Measurements from ENCODE around the gene NFASC. TPM values are rescaled to one million over a fixed set of nuclear protein-coding genes. Genes with fewer than 3 reads are reported as not detected.

The NFASC gene
- total RNA-seq, 1 donor from 2014 or later, result 1.6 TPM

GRCh38 chr1:204882479-204882878 is 11.8 kb downstream of the NFASC start:
- peaks cover 5 to 19% (median 14%) of the 10 kb centered on the region in 3 donors for H3K4me1 ChIP-seq (ENCODE audit: control insufficient read depth in 3 of 3, insufficient read depth in 3 of 3, low read length in 3 of 3)
- H3K9me3 ChIP-seq (ENCODE audit: control insufficient read depth in 3 of 3, low read length in 3 of 3), result no peaks in the 10 kb centered on the region
- H3K4me3 ChIP-seq (ENCODE audit: low read length in 3 of 3), result no peak overlapping the region
- peaks cover 0 to 2% (median 0%) of the 10 kb centered on the region in 3 donors for H3K27me3 ChIP-seq (ENCODE audit: control insufficient read depth in 3 of 3, insufficient read depth in 3 of 3, low read length in 3 of 3)
- no peak overlapping the region for H3K27ac ChIP-seq (ENCODE audit: low read depth, low read length)
- H3K36me3 ChIP-seq (ENCODE audit: control insufficient read depth in 3 of 3, insufficient read depth in 3 of 3, low read length in 3 of 3), result no peaks in the 10 kb centered on the region
- no peak overlapping the region for H3K9ac ChIP-seq (ENCODE audit: low read depth in 1 of 3, low read length in 3 of 3)

GRCh38 chr1:204883405-204883804 is 12.7 kb downstream of the NFASC start:
- Histone ChIP-seq H3K4me3 (ENCODE audit: low read length in 3 of 3) (no peak overlapping the region), H3K36me3 (ENCODE audit: control insufficient read depth in 3 of 3, insufficient read depth in 3 of 3, low read length in 3 of 3) (no peaks in the 10 kb centered on the region), H3K4me1 (ENCODE audit: control insufficient read depth in 3 of 3, insufficient read depth in 3 of 3, low read length in 3 of 3) (peaks cover 5 to 17% (median 14%) of the 10 kb centered on the region in 3 donors), H3K9me3 (ENCODE audit: control insufficient read depth in 3 of 3, low read length in 3 of 3) (no peaks in the 10 kb centered on the region), H3K27me3 (ENCODE audit: control insufficient read depth in 3 of 3, insufficient read depth in 3 of 3, low read length in 3 of 3) (peaks cover 0 to 2% (median 0%) of the 10 kb centered on the region in 3 donors), H3K27ac (ENCODE audit: low read depth, low read length) (no peak overlapping the region), H3K9ac (ENCODE audit: low read depth in 1 of 3, low read length in 3 of 3) (no peak overlapping the region)

GRCh38 chr1:204885288-204885711 is 14.6 kb downstream of the NFASC start:
- Histone ChIP-seq H3K9me3 (ENCODE audit: control insufficient read depth in 3 of 3, low read length in 3 of 3) (no peaks in the 10 kb centered on the region), H3K27ac (ENCODE audit: low read depth, low read length) (peak overlapping the region; percentile 54), H3K36me3 (ENCODE audit: control insufficient read depth in 3 of 3, insufficient read depth in 3 of 3, low read length in 3 of 3) (no peaks in the 10 kb centered on the region), H3K9ac (ENCODE audit: low read depth in 1 of 3, low read length in 3 of 3) (no peak overlapping the region), H3K4me1 (ENCODE audit: control insufficient read depth in 3 of 3, insufficient read depth in 3 of 3, low read length in 3 of 3) (peaks cover 8 to 15% (median 14%) of the 10 kb centered on the region in 3 donors), H3K4me3 (ENCODE audit: low read length in 3 of 3) (no peak overlapping the region), H3K27me3 (ENCODE audit: control insufficient read depth in 3 of 3, insufficient read depth in 3 of 3, low read length in 3 of 3) (peaks cover 0 to 2% (median 0%) of the 10 kb centered on the region in 3 donors)

- Histone ChIP-seq H3K36me3 (ENCODE audit: control insufficient read depth in 3 of 3, insufficient read depth in 3 of 3, low read length in 3 of 3) (no peaks in the 10 kb centered on the region), H3K27me3 (ENCODE audit: control insufficient read depth in 3 of 3, insufficient read depth in 3 of 3, low read length in 3 of 3) (peaks cover 0 to 2% (median 0%) of the 10 kb centered on the region in 3 donors), H3K27ac (ENCODE audit: low read depth, low read length) (peak overlapping the region; percentile 54), H3K9ac (ENCODE audit: low read depth in 1 of 3, low read length in 3 of 3) (no peak overlapping the region), H3K4me1 (ENCODE audit: control insufficient read depth in 3 of 3, insufficient read depth in 3 of 3, low read length in 3 of 3) (peaks cover 8 to 13% (median 12%) of the 10 kb centered on the region in 3 donors), H3K4me3 (ENCODE audit: low read length in 3 of 3) (no peak overlapping the region), H3K9me3 (ENCODE audit: control insufficient read depth in 3 of 3, low read length in 3 of 3) (no peaks in the 10 kb centered on the region)
These were observed 15.1 kb downstream of the NFASC start for GRCh38 chr1:204885790-204886189.

- Histone ChIP-seq H3K27ac (ENCODE audit: low read depth, low read length) (no peak overlapping the region), H3K9me3 (ENCODE audit: control insufficient read depth in 3 of 3, low read length in 3 of 3) (no peaks in the 10 kb centered on the region), H3K27me3 (ENCODE audit: control insufficient read depth in 3 of 3, insufficient read depth in 3 of 3, low read length in 3 of 3) (peaks cover 0 to 5% (median 3%) of the 10 kb centered on the region in 3 donors), H3K4me3 (ENCODE audit: low read length in 3 of 3) (no peak overlapping the region), H3K4me1 (ENCODE audit: control insufficient read depth in 3 of 3, insufficient read depth in 3 of 3, low read length in 3 of 3) (peaks cover 6 to 10% (median 8%) of the 10 kb centered on the region in 3 donors), H3K36me3 (ENCODE audit: control insufficient read depth in 3 of 3, insufficient read depth in 3 of 3, low read length in 3 of 3) (no peaks in the 10 kb centered on the region), H3K9ac (ENCODE audit: low read depth in 1 of 3, low read length in 3 of 3) (no peak overlapping the region)
These were observed 17.2 kb downstream of the NFASC start for GRCh38 chr1:204887846-204888245.

GRCh38 chr1:204888294-204888693 is 17.6 kb downstream of the NFASC start:
- H3K4me1 ChIP-seq (ENCODE audit: control insufficient read depth in 3 of 3, insufficient read depth in 3 of 3, low read length in 3 of 3), result peaks cover 6 to 10% (median 8%) of the 10 kb centered on the region in 3 donors

GRCh38 chr1:204889681-204890383 is 19.2 kb downstream of the NFASC start:
- peaks cover 2 to 6% (median 3%) of the 10 kb centered on the region in 3 donors for H3K4me1 ChIP-seq (ENCODE audit: control insufficient read depth in 3 of 3, insufficient read depth in 3 of 3, low read length in 3 of 3)
- H3K4me3 ChIP-seq (ENCODE audit: low read length in 3 of 3), result no peak overlapping the region
- peaks cover 0 to 3% (median 3%) of the 10 kb centered on the region in 3 donors for H3K27me3 ChIP-seq (ENCODE audit: control insufficient read depth in 3 of 3, insufficient read depth in 3 of 3, low read length in 3 of 3)
- H3K9ac ChIP-seq (ENCODE audit: low read depth in 1 of 3, low read length in 3 of 3), result no peak overlapping the region
- no peak overlapping the region for H3K27ac ChIP-seq (ENCODE audit: low read depth, low read length)
- H3K36me3 ChIP-seq (ENCODE audit: control insufficient read depth in 3 of 3, insufficient read depth in 3 of 3, low read length in 3 of 3), result no peaks in the 10 kb centered on the region
- no peaks in the 10 kb centered on the region for H3K9me3 ChIP-seq (ENCODE audit: control insufficient read depth in 3 of 3, low read length in 3 of 3)

More at GRCh38 chr1:204888294-204888693, 17.6 kb downstream of the NFASC start:
- Histone ChIP-seq H3K4me3 (ENCODE audit: low read length in 3 of 3) (no peak overlapping the region), H3K9me3 (ENCODE audit: control insufficient read depth in 3 of 3, low read length in 3 of 3) (no peaks in the 10 kb centered on the region), H3K27me3 (ENCODE audit: control insufficient read depth in 3 of 3, insufficient read depth in 3 of 3, low read length in 3 of 3) (peaks cover 0 to 5% (median 3%) of the 10 kb centered on the region in 3 donors), H3K27ac (ENCODE audit: low read depth, low read length) (no peak overlapping the region), H3K9ac (ENCODE audit: low read depth in 1 of 3, low read length in 3 of 3) (no peak overlapping the region), H3K36me3 (ENCODE audit: control insufficient read depth in 3 of 3, insufficient read depth in 3 of 3, low read length in 3 of 3) (no peaks in the 10 kb centered on the region)

GRCh38 chr1:204891860-204892259 is 21.2 kb downstream of the NFASC start:
- Histone ChIP-seq H3K4me1 (ENCODE audit: control insufficient read depth in 3 of 3, insufficient read depth in 3 of 3, low read length in 3 of 3) (peaks cover 0 to 3% (median 2%) of the 10 kb centered on the region in 3 donors), H3K9ac (ENCODE audit: low read depth in 1 of 3, low read length in 3 of 3) (no peak overlapping the region), H3K27ac (ENCODE audit: low read depth, low read length) (no peak overlapping the region), H3K27me3 (ENCODE audit: control insufficient read depth in 3 of 3, insufficient read depth in 3 of 3, low read length in 3 of 3) (peaks cover 3 to 6% (median 3%) of the 10 kb centered on the region in 3 donors), H3K9me3 (ENCODE audit: control insufficient read depth in 3 of 3, low read length in 3 of 3) (no peaks in the 10 kb centered on the region), H3K4me3 (ENCODE audit: low read length in 3 of 3) (no peak overlapping the region), H3K36me3 (ENCODE audit: control insufficient read depth in 3 of 3, insufficient read depth in 3 of 3, low read length in 3 of 3) (no peaks in the 10 kb centered on the region)

GRCh38 chr1:204894031-204894430 is 23.4 kb downstream of the NFASC start:
- H3K9me3 ChIP-seq (ENCODE audit: control insufficient read depth in 3 of 3, low read length in 3 of 3), result no peaks in the 10 kb centered on the region
- H3K27me3 ChIP-seq (ENCODE audit: control insufficient read depth in 3 of 3, insufficient read depth in 3 of 3, low read length in 3 of 3), result peaks cover 3 to 9% (median 8%) of the 10 kb centered on the region in 3 donors
- H3K4me3 ChIP-seq (ENCODE audit: low read length in 3 of 3), result no peak overlapping the region
- H3K9ac ChIP-seq (ENCODE audit: low read depth in 1 of 3, low read length in 3 of 3), result no peak overlapping the region
- H3K4me1 ChIP-seq (ENCODE audit: control insufficient read depth in 3 of 3, insufficient read depth in 3 of 3, low read length in 3 of 3), result peaks cover 0 to 2% (median 0%) of the 10 kb centered on the region in 3 donors
- no peaks in the 10 kb centered on the region for H3K36me3 ChIP-seq (ENCODE audit: control insufficient read depth in 3 of 3, insufficient read depth in 3 of 3, low read length in 3 of 3)
- H3K27ac ChIP-seq (ENCODE audit: low read depth, low read length), result no peak overlapping the region

- Histone ChIP-seq H3K4me1 (ENCODE audit: control insufficient read depth in 3 of 3, insufficient read depth in 3 of 3, low read length in 3 of 3) (peaks cover 0 to 2% (median 0%) of the 10 kb centered on the region in 3 donors), H3K36me3 (ENCODE audit: control insufficient read depth in 3 of 3, insufficient read depth in 3 of 3, low read length in 3 of 3) (no peaks in the 10 kb centered on the region), H3K9me3 (ENCODE audit: control insufficient read depth in 3 of 3, low read length in 3 of 3) (no peaks in the 10 kb centered on the region), H3K4me3 (ENCODE audit: low read length in 3 of 3) (no peak overlapping the region), H3K9ac (ENCODE audit: low read depth in 1 of 3, low read length in 3 of 3) (no peak overlapping the region), H3K27ac (ENCODE audit: low read depth, low read length) (no peak overlapping the region), H3K27me3 (ENCODE audit: control insufficient read depth in 3 of 3, insufficient read depth in 3 of 3, low read length in 3 of 3) (peaks cover 3 to 11% (median 8%) of the 10 kb centered on the region in 3 donors)
These were observed 23.9 kb downstream of the NFASC start for GRCh38 chr1:204894606-204895005.

Data from skeletal muscle tissue (tissue), 4 donors.